CD14-positive monocyte (primary cell): ENCODE measurements around the gene TEX51. TPM values are rescaled to one million over a fixed set of nuclear protein-coding genes. Genes with fewer than 3 reads are reported as not detected.

Source experiments
- DNase-seq, 3 donors: peaks; one replicate each; pipeline ENCODE4 v3.0.0-alpha.2; 2011 to 2022
- H2AFZ ChIP-seq: 2 replicates; pipeline ENCODE4 v1.6.0; 2012; ENCODE audit warnings: mild to moderate bottlenecking, low read depth, low read length, inconsistent platforms; ENCODE audit not compliant: insufficient read depth, poor library complexity, severe bottlenecking
- H3K27ac ChIP-seq, 2 donors: 1 replicate in 1 of 2; 2 replicates in 1 of 2; pipeline ENCODE4 v1.5.1; 2012 to 2013; ENCODE audit warnings: low read length in 2 of 2, control low read depth in 1 of 2, inconsistent platforms in 1 of 2, low read depth in 1 of 2, mild to moderate bottlenecking in 1 of 2
- H3K27me3 ChIP-seq, 2 donors: one replicate each; pipeline versions ENCODE4 v1.6.0 to v1.6.1; 2011 to 2013; ENCODE audit warnings: low read length in 2 of 2; ENCODE audit not compliant: control insufficient read depth in 2 of 2, insufficient read depth in 2 of 2
- H3K36me3 ChIP-seq, 2 donors: replicated peaks in 1 of 2; 1 replicate in 1 of 2; 2 replicates in 1 of 2; pipeline versions ENCODE4 v1.5.1 to v1.6.1; 2012 to 2013; ENCODE audit warnings: low read length in 2 of 2, control low read depth in 1 of 2, inconsistent platforms in 1 of 2, mild to moderate bottlenecking in 1 of 2; ENCODE audit not compliant: insufficient read depth in 2 of 2, control insufficient read depth in 1 of 2
- H3K4me1 ChIP-seq, 2 donors: 1 replicate in 1 of 2; 2 replicates in 1 of 2; pipeline versions ENCODE4 v1.5.1 to v1.6.1; 2012 to 2013; ENCODE audit warnings: low read length in 2 of 2, control low read depth in 1 of 2, inconsistent platforms in 1 of 2, mild to moderate bottlenecking in 1 of 2, moderate library complexity in 1 of 2; ENCODE audit not compliant: insufficient read depth in 2 of 2, control insufficient read depth in 1 of 2
- H3K4me2 ChIP-seq: replicated peaks from 2 replicates; pipeline ENCODE3; 2012; ENCODE audit warnings: low read length, moderate library complexity, mild to moderate bottlenecking; ENCODE audit not compliant: poor library complexity, severe bottlenecking; ENCODE audit errors: extremely low read depth
- H3K4me3 ChIP-seq, 3 experiments: fragments of 200-600 bp in 1 of 3; sonication (generic) in 1 of 3; replicated peaks in 1 of 3; 1 replicate in 2 of 3; 2 replicates in 1 of 3; pipeline ENCODE4 v1.5.1; 2011 to 2013; ENCODE audit warnings: low read length in 3 of 3, mild to moderate bottlenecking in 3 of 3, control low read depth in 2 of 3, low read depth in 2 of 3, inconsistent platforms in 1 of 3, moderate library complexity in 1 of 3
- H3K79me2 ChIP-seq: 2 replicates; pipeline ENCODE4 v1.6.0; 2012; ENCODE audit warnings: mild to moderate bottlenecking, control low read depth, inconsistent platforms, low read length, moderate library complexity; ENCODE audit not compliant: insufficient read depth
- H3K9ac ChIP-seq: 2 replicates; pipeline ENCODE4 v1.6.0; 2017; ENCODE audit warnings: low read length, mild to moderate bottlenecking; ENCODE audit not compliant: insufficient read depth, poor library complexity, severe bottlenecking
- H3K9me3 ChIP-seq, 2 donors: replicated peaks in 1 of 2; 1 replicate in 1 of 2; 2 replicates in 1 of 2; pipeline versions ENCODE4 v1.5.1 to v1.6.1; 2012 to 2013; ENCODE audit warnings: low read length in 2 of 2, control low read depth in 1 of 2; ENCODE audit not compliant: control insufficient read depth in 1 of 2, insufficient read depth in 1 of 2
- H4K20me1 ChIP-seq: 2 replicates; pipeline ENCODE4 v1.6.0; 2012; ENCODE audit warnings: mild to moderate bottlenecking, low read length, control low read depth, moderate library complexity; ENCODE audit not compliant: insufficient read depth
- H3K27ac Mint-ChIP-seq, 7 donors: one replicate each; pipeline ENCODE4 v1.8.0; 2020; ENCODE audit warnings: mild to moderate bottlenecking in 7 of 7, mixed read lengths in 7 of 7, moderate library complexity in 6 of 7, inconsistent platforms in 2 of 7
- H3K27me3 Mint-ChIP-seq, 3 donors: one replicate each; pipeline ENCODE4 v1.8.0; 2021 to 2022; ENCODE audit warnings: low read depth in 3 of 3, mild to moderate bottlenecking in 3 of 3, mixed read lengths in 3 of 3, moderate library complexity in 3 of 3, inconsistent platforms in 1 of 3
- H3K36me3 Mint-ChIP-seq, 2 donors: one replicate each; pipeline ENCODE4 v1.8.0; 2020; ENCODE audit warnings: mixed read lengths in 2 of 2, inconsistent platforms in 1 of 2, mild to moderate bottlenecking in 1 of 2
- H3K4me1 Mint-ChIP-seq: one replicate; pipeline ENCODE4 v1.8.0; 2020; ENCODE audit warnings: mild to moderate bottlenecking, mixed read lengths
- H3K4me3 Mint-ChIP-seq, 2 donors: one replicate each; pipeline ENCODE4 v1.8.0; 2020; ENCODE audit warnings: mild to moderate bottlenecking in 2 of 2, mixed read lengths in 2 of 2, moderate library complexity in 1 of 2
- H3K9me3 Mint-ChIP-seq, 7 donors: one replicate each; pipeline ENCODE4 v1.8.0; 2020 to 2022; ENCODE audit warnings: mixed read lengths in 7 of 7, mild to moderate bottlenecking in 6 of 7, moderate library complexity in 6 of 7, inconsistent platforms in 2 of 7
- WGBS: methylation state at CpG from one replicate; pipeline ENCODE4 v1.1.5; 2013; ENCODE audit warnings: missing lambda C conversion rate; ENCODE audit not compliant: insufficient coverage; 5-methylcytosine and 5-hydroxymethylcytosine counted together
- intact Hi-C, 2 donors: fragments of 100-400 bp; cut with micrococcal nuclease; formaldehyde crosslinking; loops; one replicate each; pipeline versions ENCODE4 v1.15.0 to v1.15.1; 2023
- polyA plus RNA-seq, 3 donors: library from polyadenylated mRNA; depleted of rRNA in 1 of 3; unstranded in 2 of 3; stranded (reverse) in 1 of 3; fragments of 300-500 nt in 2 of 3; fragments of >200 nt in 1 of 3; fragmentation: Illumina TruSeq in 2 of 3; gene quantifications; 1 replicate in 2 of 3; 2 replicates in 1 of 3; pipeline ENCODE4 v1.2.3, GENCODE V29; 2012 to 2021
- TF ChIP-seq, protein P1 (sequence below): fragments of 200-600 bp; IDR thresholded peaks from one replicate; pipeline ENCODE4 v1.8.0; 2022; ENCODE audit warnings: antibody characterized with exemption, mild to moderate bottlenecking

TEX51 gene
- polyA plus RNA-seq, 3 donors, result not detected

DNA sequence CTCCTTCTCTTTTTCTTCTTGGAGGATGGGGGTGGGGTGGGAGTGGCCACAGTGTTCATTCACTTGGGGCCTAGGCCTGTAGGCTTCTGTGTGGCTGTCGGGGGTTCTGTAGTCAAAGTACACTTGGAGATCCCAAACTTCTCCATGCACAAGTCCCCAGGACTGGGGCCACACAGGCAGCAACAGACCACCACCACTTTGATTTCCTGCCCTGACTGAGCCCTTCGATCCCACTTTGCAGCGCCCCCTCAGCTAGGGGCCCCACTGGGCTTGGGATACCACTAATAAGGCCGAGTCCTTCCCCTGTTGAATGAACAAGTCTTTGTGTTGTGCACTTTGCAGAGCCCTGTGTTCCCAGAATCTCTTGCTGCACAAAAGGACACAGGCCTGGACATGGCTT, 5.5 kb upstream of the TEX51 start:
- WGBS, result 91% methylated on average over 3 of the region's 4 CpGs
- DNase-seq, result no peak
- H3K4me1 ChIP-seq, result no peaks in the 10 kb centered on the region
- no peak overlapping the region for H3K27ac ChIP-seq
- no peaks in the 10 kb centered on the region for H3K4me1 Mint-ChIP-seq
- H3K4me3 Mint-ChIP-seq, result no peak overlapping the region
- intact Hi-C loops, result no loop called here
- no peak overlapping the region for H3K27ac Mint-ChIP-seq
- H3K27me3 ChIP-seq, result no peaks in the 10 kb centered on the region
- H2AFZ ChIP-seq, result no peak overlapping the region
- H3K36me3 Mint-ChIP-seq, result no peaks in the 10 kb centered on the region
- peaks cover 3 to 5% (median 5%) of the 10 kb centered on the region in 3 donors for H3K27me3 Mint-ChIP-seq
- H3K9ac ChIP-seq, result no peak overlapping the region
- H3K4me2 ChIP-seq, result no peak overlapping the region
- H3K79me2 ChIP-seq, result no peaks in the 10 kb centered on the region
- no peaks in the 10 kb centered on the region for H4K20me1 ChIP-seq
- H3K36me3 ChIP-seq, result no peaks in the 10 kb centered on the region
- TF ChIP-seq, protein P1, sequence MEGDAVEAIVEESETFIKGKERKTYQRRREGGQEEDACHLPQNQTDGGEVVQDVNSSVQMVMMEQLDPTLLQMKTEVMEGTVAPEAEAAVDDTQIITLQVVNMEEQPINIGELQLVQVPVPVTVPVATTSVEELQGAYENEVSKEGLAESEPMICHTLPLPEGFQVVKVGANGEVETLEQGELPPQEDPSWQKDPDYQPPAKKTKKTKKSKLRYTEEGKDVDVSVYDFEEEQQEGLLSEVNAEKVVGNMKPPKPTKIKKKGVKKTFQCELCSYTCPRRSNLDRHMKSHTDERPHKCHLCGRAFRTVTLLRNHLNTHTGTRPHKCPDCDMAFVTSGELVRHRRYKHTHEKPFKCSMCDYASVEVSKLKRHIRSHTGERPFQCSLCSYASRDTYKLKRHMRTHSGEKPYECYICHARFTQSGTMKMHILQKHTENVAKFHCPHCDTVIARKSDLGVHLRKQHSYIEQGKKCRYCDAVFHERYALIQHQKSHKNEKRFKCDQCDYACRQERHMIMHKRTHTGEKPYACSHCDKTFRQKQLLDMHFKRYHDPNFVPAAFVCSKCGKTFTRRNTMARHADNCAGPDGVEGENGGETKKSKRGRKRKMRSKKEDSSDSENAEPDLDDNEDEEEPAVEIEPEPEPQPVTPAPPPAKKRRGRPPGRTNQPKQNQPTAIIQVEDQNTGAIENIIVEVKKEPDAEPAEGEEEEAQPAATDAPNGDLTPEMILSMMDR, result no peak
- H3K9me3 Mint-ChIP-seq, result peaks cover 3 to 10% (median 4%) of the 10 kb centered on the region in 7 donors
- H3K4me3 ChIP-seq, result no peak overlapping the region
- no peaks in the 10 kb centered on the region for H3K9me3 ChIP-seq

- Mint-ChIP-seq H3K27ac (peak overlapping the region in 1 of 7 donors; percentile 54), H3K27me3 (peaks cover 3 to 5% (median 3%) of the 10 kb centered on the region in 3 donors), H3K36me3 (no peaks in the 10 kb centered on the region), H3K4me1 (no peaks in the 10 kb centered on the region), H3K9me3 (peaks cover 3 to 10% (median 4%) of the 10 kb centered on the region in 7 donors), H3K4me3 (no peak overlapping the region)
- Histone ChIP-seq H3K4me3 (no peak overlapping the region), H3K9ac (no peak overlapping the region), H3K79me2 (no peaks in the 10 kb centered on the region), H3K27ac (no peak overlapping the region), H3K27me3 (no peaks in the 10 kb centered on the region), H3K4me1 (no peaks in the 10 kb centered on the region), H4K20me1 (no peaks in the 10 kb centered on the region), H3K36me3 (no peaks in the 10 kb centered on the region), H3K9me3 (no peaks in the 10 kb centered on the region), H2AFZ (no peak overlapping the region), H3K4me2 (no peak overlapping the region)
- TF ChIP-seq, protein P1, result no peak
- no peak for DNase-seq
- intact Hi-C loops, result no loop called here
Observed at GRCh38 chr2:126893606-126894005, 5.1 kb upstream of the TEX51 start.
